Osteocyte (in vitro differentiated cells): ENCODE measurements around the gene DUOXA2. TPM values are rescaled to one million over a fixed set of nuclear protein-coding genes. Genes with fewer than 3 reads are reported as not detected.
"Not testable (repeated sequence)": the region's sequence is repeated elsewhere in the genome, so short reads cannot be mapped to it uniquely, and the experiment has no call there.

Source experiments
- DNase-seq: peaks from one replicate; pipeline ENCODE4 v3.0.0; 2021; ENCODE audit warnings: mixed read lengths; ENCODE audit not compliant: unreplicated experiment; ENCODE audit errors: extremely low spot score
- H3K27ac Mint-ChIP-seq: one replicate; pipeline ENCODE4 v1.8.0; 2021; ENCODE audit warnings: mild to moderate bottlenecking, mixed read lengths; ENCODE audit not compliant: unreplicated experiment
- H3K27me3 Mint-ChIP-seq: one replicate; pipeline ENCODE4 v1.8.0; 2021; ENCODE audit warnings: mixed read lengths; ENCODE audit not compliant: unreplicated experiment
- H3K36me3 Mint-ChIP-seq: one replicate; pipeline ENCODE4 v1.8.0; 2021; ENCODE audit warnings: mixed read lengths; ENCODE audit not compliant: unreplicated experiment
- H3K4me1 Mint-ChIP-seq: one replicate; pipeline ENCODE4 v1.8.0; 2021; ENCODE audit warnings: mixed read lengths; ENCODE audit not compliant: unreplicated experiment
- H3K4me3 Mint-ChIP-seq: one replicate; pipeline ENCODE4 v1.8.0; 2021; ENCODE audit warnings: mild to moderate bottlenecking, moderate library complexity, mixed read lengths; ENCODE audit not compliant: unreplicated experiment
- H3K9me3 Mint-ChIP-seq: one replicate; pipeline ENCODE4 v1.8.0; 2021; ENCODE audit warnings: mixed read lengths; ENCODE audit not compliant: unreplicated experiment
- CTCF ChIP-seq: fragments of 200-600 bp; sonication (generic); IDR thresholded peaks from 2 replicates; pipeline ENCODE4 v1.5.0; 2021; ENCODE audit warnings: antibody characterized with exemption, mild to moderate bottlenecking, moderate library complexity
- total RNA-seq: library from RNA; stranded (reverse); gene quantifications from 2 replicates; pipeline ENCODE4 v1.2.1, GENCODE V29; 2021

DUOXA2 gene
- total RNA-seq, 1 donor from 2014 or later: not detected

DNA sequence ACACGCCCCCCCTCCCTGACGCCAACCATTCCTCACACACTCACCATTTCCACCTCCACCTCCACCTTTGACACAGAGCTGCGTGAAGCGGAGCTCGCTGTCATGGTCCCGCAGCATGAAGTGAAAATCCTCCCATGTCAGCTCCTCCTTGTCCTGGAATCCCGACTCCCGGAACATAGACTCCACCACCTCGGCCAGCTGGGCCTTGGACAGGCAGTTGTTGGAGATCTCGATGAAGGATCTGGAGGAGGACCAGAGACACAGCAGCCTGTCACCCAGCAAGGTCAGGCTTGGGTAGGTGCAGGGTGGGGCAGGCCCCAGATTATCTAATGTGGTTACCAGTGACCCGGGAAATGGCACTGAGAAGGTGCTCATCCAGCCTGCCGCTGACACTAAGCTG, 12.4 kb upstream of the DUOXA2 start:
- Mint-ChIP-seq H3K36me3 (no peaks in the 10 kb centered on the region), H3K27me3 (peaks cover 19% of the 10 kb centered on the region), H3K4me1 (no peaks in the 10 kb centered on the region), H3K9me3 (no peaks in the 10 kb centered on the region), H3K27ac (no peak overlapping the region), H3K4me3 (no peak overlapping the region)
- no peak for TF ChIP-seq CTCF
- DNase-seq: no peak

- Mint-ChIP-seq H3K27me3 (peaks cover 18% of the 10 kb centered on the region), H3K4me1 (no peaks in the 10 kb centered on the region), H3K4me3 (no peak overlapping the region), H3K27ac (no peak overlapping the region), H3K36me3 (no peaks in the 10 kb centered on the region), H3K9me3 (no peaks in the 10 kb centered on the region)
- no peak for DNase-seq
- TF ChIP-seq CTCF: no peak
These were observed 11.9 kb upstream of the DUOXA2 start for GRCh38 chr15:45102226-45102625.

DNA sequence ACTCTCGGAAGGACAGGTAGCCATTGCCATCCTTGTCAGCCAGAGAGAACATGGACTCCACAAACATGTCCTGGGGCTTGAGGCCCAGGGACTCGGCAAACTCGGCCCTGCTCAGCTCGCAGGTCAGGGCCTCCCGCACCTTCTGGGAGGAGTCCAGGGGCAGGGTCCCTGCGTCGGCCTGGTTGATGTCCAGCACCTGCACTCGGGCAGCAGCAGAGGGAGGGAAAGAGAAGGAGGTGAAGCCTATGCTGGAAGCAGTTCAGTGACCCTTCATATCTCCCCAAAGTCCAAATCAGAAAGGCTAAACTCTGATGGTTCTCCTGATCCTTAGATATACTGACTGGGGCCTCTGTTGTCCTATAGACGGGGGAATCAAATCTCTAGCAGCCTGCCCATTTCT, 10.0 kb upstream of the DUOXA2 start:
- not testable (repeated sequence) for H3K9me3 Mint-ChIP-seq, H3K36me3 Mint-ChIP-seq, DNase-seq, H3K27ac Mint-ChIP-seq, H3K4me3 Mint-ChIP-seq, H3K4me1 Mint-ChIP-seq
- peaks cover 18% of the 10 kb centered on the region for H3K27me3 Mint-ChIP-seq

- no peak overlapping the region for H3K27ac Mint-ChIP-seq
- no peaks in the 10 kb centered on the region for H3K36me3 Mint-ChIP-seq
- H3K27me3 Mint-ChIP-seq: peaks cover 30% of the 10 kb centered on the region
- no peak for DNase-seq
- H3K4me1 Mint-ChIP-seq: no peaks in the 10 kb centered on the region
- no peaks in the 10 kb centered on the region for H3K9me3 Mint-ChIP-seq
- no peak overlapping the region for H3K4me3 Mint-ChIP-seq
- no peak for TF ChIP-seq CTCF
These were observed 8.5 kb upstream of the DUOXA2 start for GRCh38 chr15:45105586-45105985.

- no peaks in the 10 kb centered on the region for H3K36me3 Mint-ChIP-seq
- peaks cover 31% of the 10 kb centered on the region for H3K27me3 Mint-ChIP-seq
- H3K4me1 Mint-ChIP-seq: no peaks in the 10 kb centered on the region
- no peak overlapping the region for H3K27ac Mint-ChIP-seq
- no peak for TF ChIP-seq CTCF
- H3K4me3 Mint-ChIP-seq: no peak overlapping the region
- no peaks in the 10 kb centered on the region for H3K9me3 Mint-ChIP-seq
- no peak for DNase-seq
These were observed 7.9 kb upstream of the DUOXA2 start for GRCh38 chr15:45106002-45106790.
